Endothelial cell of umbilical vein (primary cell): ENCODE results near the gene ABHD4. TPM values are rescaled to one million over a fixed set of nuclear protein-coding genes. Genes with fewer than 3 reads are reported as not detected.

ENCODE experiments used
- BruUV-seq: library from RNA; stranded (reverse); fragments of 400-500 nt; replicated peaks from 2 replicates; lab custom pipeline; 2021; lab: Mats Ljungman, UMichigan
- CTCF ChIA-PET: fragments of 300-600, 350-600 bp; sonication (Branson Sonifier 250); formaldehyde crosslinking; loops from one replicate; lab custom pipeline; 2021; ENCODE audit warnings: antibody characterized with exemption, inconsistent platforms; lab: Charles Lee
- POLR2A ChIA-PET: fragments of 300-600, 350-600 bp; sonication (Branson Sonifier 250); formaldehyde crosslinking; loops from one replicate; lab custom pipeline; 2021; ENCODE audit warnings: antibody characterized with exemption, inconsistent platforms; lab: Charles Lee
- DNase-seq: peaks from one replicate; pipeline ENCODE4 v3.0.0-alpha.2; 2011; ENCODE audit warnings: low read depth, low spot score
- FAIRE-seq: peaks from 2 replicates; lab custom pipeline; 2011; peaks lifted over from hg19 to GRCh38; lab: Jason Lieb, UNC
- H2AFZ ChIP-seq: 2 replicates; pipeline ENCODE4 v1.6.0; 2012; ENCODE audit warnings: low read depth, low read length, control low read depth, inconsistent platforms
- H3K27ac ChIP-seq: 2 replicates; pipeline ENCODE4 v1.5.1; 2011; ENCODE audit warnings: low read depth, mild to moderate bottlenecking, control low read depth, low read length, moderate library complexity; ENCODE audit not compliant: insufficient read depth
- H3K27me3 ChIP-seq, 2 experiments: 2 replicates each; pipeline versions ENCODE4 v1.6.0 to v1.6.1; 2011; ENCODE audit warnings: low read length in 2 of 2, mixed read lengths in 1 of 2; ENCODE audit not compliant: control insufficient read depth in 2 of 2, insufficient read depth in 2 of 2
- H3K36me3 ChIP-seq, 2 experiments: 2 replicates in 1 of 2; 3 replicates in 1 of 2; pipeline ENCODE4 v1.5.1; 2011; ENCODE audit warnings: low read length in 2 of 2, mild to moderate bottlenecking in 1 of 2, moderate library complexity in 1 of 2; ENCODE audit not compliant: control insufficient read depth in 2 of 2, insufficient read depth in 2 of 2; ENCODE audit errors: extremely low read depth in 1 of 2
- H3K4me1 ChIP-seq: 3 replicates; pipeline ENCODE4 v1.5.1; 2011; ENCODE audit warnings: mild to moderate bottlenecking, low read length; ENCODE audit not compliant: control insufficient read depth, insufficient read depth; ENCODE audit errors: extremely low read depth
- H3K4me2 ChIP-seq: 2 replicates; pipeline ENCODE4 v1.6.1; 2011; ENCODE audit warnings: low read length, control low read depth, mixed read lengths; ENCODE audit not compliant: insufficient read depth
- H3K4me3 ChIP-seq, 3 experiments: fragments of 200-600 bp in 1 of 3; sonication (generic), shearing (Covaris generic) in 1 of 3; replicated peaks in 1 of 3; 2 replicates each; pipeline ENCODE4 v1.5.1; 2011 to 2016; ENCODE audit warnings: control low read depth in 3 of 3, low read length in 3 of 3, mild to moderate bottlenecking in 2 of 3, inconsistent platforms in 1 of 3, low read depth in 1 of 3, moderate library complexity in 1 of 3; ENCODE audit not compliant: insufficient read depth in 1 of 3
- H3K79me2 ChIP-seq: 2 replicates; pipeline ENCODE4 v1.6.0; 2012; ENCODE audit warnings: low read length, inconsistent platforms; ENCODE audit not compliant: control insufficient read depth, insufficient read depth
- H3K9ac ChIP-seq: replicated peaks from 2 replicates; pipeline ENCODE3; 2011; ENCODE audit warnings: low read length, control low read depth; ENCODE audit not compliant: insufficient read depth; ENCODE audit errors: extremely low read depth
- H3K9me1 ChIP-seq: replicated peaks from 3 replicates; pipeline ENCODE4 v1.6.0; 2011; ENCODE audit warnings: mild to moderate bottlenecking, low read length; ENCODE audit not compliant: control insufficient read depth, insufficient read depth; ENCODE audit errors: extremely low read depth
- H3K9me3 ChIP-seq: replicated peaks from 2 replicates; pipeline ENCODE4 v1.5.1; 2012; ENCODE audit warnings: low read length, inconsistent platforms; ENCODE audit not compliant: control insufficient read depth, insufficient read depth
- H4K20me1 ChIP-seq: replicated peaks from 2 replicates; pipeline ENCODE3; 2011; ENCODE audit warnings: mild to moderate bottlenecking, low read length; ENCODE audit not compliant: control insufficient read depth, insufficient read depth; ENCODE audit errors: extremely low read depth
- CTCF ChIP-seq, 2 donors: IDR thresholded peaks; 1 replicate in 1 of 2; 2 replicates in 1 of 2; pipeline ENCODE4 v1.5.1; 2011; ENCODE audit warnings: low read length in 2 of 2, mild to moderate bottlenecking in 2 of 2, moderate library complexity in 2 of 2, control low read depth in 1 of 2, inconsistent platforms in 1 of 2, low read depth in 1 of 2; ENCODE audit not compliant: insufficient read depth in 1 of 2; ENCODE audit errors: extremely low read depth in 1 of 2
- EZH2 ChIP-seq: IDR thresholded peaks from 2 replicates; pipeline ENCODE4 v1.6.1; 2012; ENCODE audit warnings: borderline replicate concordance, low read depth, mild to moderate bottlenecking, moderate library complexity, low read length, inconsistent platforms; ENCODE audit not compliant: severe bottlenecking
- FOS ChIP-seq: IDR thresholded peaks from 2 replicates; pipeline ENCODE4 v1.6.1; 2011; ENCODE audit warnings: mild to moderate bottlenecking, low read length, moderate library complexity, borderline replicate concordance; ENCODE audit not compliant: insufficient read depth
- GATA2 ChIP-seq: IDR thresholded peaks from 2 replicates; pipeline ENCODE4 v1.7.0; 2011; ENCODE audit warnings: low read depth, mild to moderate bottlenecking, moderate library complexity, mixed read lengths, low read length; ENCODE audit not compliant: insufficient read length, insufficient read depth
- JUN ChIP-seq: IDR thresholded peaks from 2 replicates; pipeline ENCODE4 v1.6.1; 2011; ENCODE audit warnings: borderline replicate concordance, low read depth; ENCODE audit not compliant: insufficient read length, insufficient read depth
- MYC ChIP-seq: IDR thresholded peaks from one replicate; pipeline ENCODE4 v1.6.1; 2011; ENCODE audit warnings: mild to moderate bottlenecking, low read depth, low read length
- POLR2A ChIP-seq: IDR thresholded peaks from 2 replicates; pipeline ENCODE4 v1.6.1; 2012; ENCODE audit warnings: low read depth, mild to moderate bottlenecking, control low read depth, low read length
- POLR2AphosphoS5 ChIP-seq: IDR thresholded peaks from 2 replicates; pipeline ENCODE4 v1.6.1; 2012; ENCODE audit warnings: low read depth, mild to moderate bottlenecking, control low read depth, low read length, moderate library complexity; ENCODE audit not compliant: insufficient read depth
- dilution Hi-C: fragments of 300-500 bp; cut with MboI; formaldehyde crosslinking; loops from one replicate; pipeline ENCODE4 v1.15.0; 2019; ENCODE audit warnings: low sequenced_read_pairs; ENCODE audit not compliant: extremely low pct_ligation_motif_present
- intact Hi-C: fragments of 100-400 bp; cut with micrococcal nuclease; formaldehyde crosslinking; loops from one replicate; pipeline ENCODE4 v1.10.0; 2022
- polyA plus RNA-seq, 4 experiments: library from polyadenylated mRNA; depleted of rRNA in 3 of 4; stranded (reverse) in 3 of 4; unstranded in 1 of 4; fragments of >200 nt; gene quantifications; 2 replicates each; pipeline versions ENCODE4 v1.2.1 to v1.2.3, GENCODE V29; 2011 to 2012; ENCODE audit warnings: missing spikeins in 1 of 4
- total RNA-seq: library from RNA; stranded (reverse); gene quantifications from 2 replicates; pipeline ENCODE4 v1.2.3, GENCODE V29; 2021
- TF ChIP-seq, protein P1 (sequence below): IDR thresholded peaks from 2 replicates; pipeline ENCODE4 v1.6.1; 2011; ENCODE audit not compliant: insufficient read depth, insufficient read length

The ABHD4 gene
- total and polyA plus RNA-seq, 2 donors (not counting 3 experiments of a cell fraction or from before 2014, with no cell fraction given): 34.8 to 45.5 TPM

GRCh38 chr14:22580625-22581024, 17.5 kb upstream of the ABHD4 start:
- H3K4me2 ChIP-seq: no peak overlapping the region
- H3K4me1 ChIP-seq: no peaks in the 10 kb centered on the region
- TF ChIP-seq MYC: no peak
- TF ChIP-seq JUN: no peak
- FAIRE-seq (no peak), DNase-seq (no peak)
- H3K9ac ChIP-seq: no peak overlapping the region
- H3K36me3 ChIP-seq: no peaks in the 10 kb centered on the region
- POLR2A ChIA-PET: no interaction called here
- no peak overlapping the region for H3K27ac ChIP-seq
- peaks cover 87% of the 10 kb centered on the region for H3K79me2 ChIP-seq
- no peaks in the 10 kb centered on the region for H3K9me1 ChIP-seq
- no peak overlapping the region for H3K4me3 ChIP-seq
- BruUV-seq: no TSS peak
- H4K20me1 ChIP-seq: peaks cover 4% of the 10 kb centered on the region
- dilution Hi-C loops (no loop called here), intact Hi-C loops (no loop called here)
- no peaks in the 10 kb centered on the region for H3K27me3 ChIP-seq
- CTCF ChIA-PET: interaction anchor here (2.3 kb wide), 1 partner anchor 73 kb away, joined by 9 read pairs; no protein-coding TSS in a partner anchor
- H3K9me3 ChIP-seq: no peaks in the 10 kb centered on the region
- H2AFZ ChIP-seq: no peak overlapping the region

DNA sequence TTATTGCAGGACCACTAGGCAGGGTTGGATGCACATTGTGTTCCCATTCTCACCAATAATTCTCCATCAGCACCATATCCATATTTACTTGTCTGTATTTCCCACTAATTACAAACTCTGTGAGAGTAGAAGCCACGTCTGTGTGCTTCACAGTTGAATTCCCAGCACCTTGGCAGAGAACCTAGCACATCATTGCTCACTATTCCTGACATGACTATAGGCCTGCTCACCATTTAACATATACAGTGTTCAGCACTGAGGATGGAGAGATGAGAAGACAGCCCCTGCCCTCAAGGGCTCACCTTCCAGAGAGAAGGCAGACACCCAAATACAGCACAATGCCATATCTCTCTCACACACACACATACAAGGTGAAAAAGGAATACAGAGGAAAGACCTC, 14.1 kb upstream of the ABHD4 start:
- DNase-seq (no peak), FAIRE-seq (no peak)
- no peaks in the 10 kb centered on the region for H3K27me3 ChIP-seq
- H3K79me2 ChIP-seq: peaks cover 90% of the 10 kb centered on the region
- H3K9ac ChIP-seq: no peak overlapping the region
- no peak overlapping the region for H2AFZ ChIP-seq
- no peak for TF ChIP-seq POLR2A
- no peak for TF ChIP-seq MYC
- TF ChIP-seq, protein P1, sequence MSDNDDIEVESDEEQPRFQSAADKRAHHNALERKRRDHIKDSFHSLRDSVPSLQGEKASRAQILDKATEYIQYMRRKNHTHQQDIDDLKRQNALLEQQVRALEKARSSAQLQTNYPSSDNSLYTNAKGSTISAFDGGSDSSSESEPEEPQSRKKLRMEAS: no peak
- TF ChIP-seq EZH2: no peak
- no peak for TF ChIP-seq POLR2AphosphoS5
- TF ChIP-seq CTCF (IDR thresholded peaks at IDR 0.05; ENCODE audit: extremely low read depth in 1 of 2, insufficient read depth in 1 of 2, low read depth in 1 of 2, low read length in 2 of 2): no peak
- TF ChIP-seq GATA2: no peak
- TF ChIP-seq FOS: no peak
- TF ChIP-seq JUN: no peak
- intact Hi-C loops (no loop called here), dilution Hi-C loops (no loop called here)
- H3K27ac ChIP-seq: no peak overlapping the region
- peaks cover 20% of the 10 kb centered on the region for H3K4me1 ChIP-seq
- H3K4me2 ChIP-seq: no peak overlapping the region
- no TSS peak for BruUV-seq
- no peaks in the 10 kb centered on the region for H3K36me3 ChIP-seq
- peaks cover 2% of the 10 kb centered on the region for H4K20me1 ChIP-seq
- H3K4me3 ChIP-seq: no peak overlapping the region
- no peaks in the 10 kb centered on the region for H3K9me1 ChIP-seq
- POLR2A ChIA-PET: no interaction called here
- CTCF ChIA-PET: interaction anchor here (1.0 to 3.3 kb wide), 3 partner anchors 13 to 69 kb away, joined by 3 to 24 read pairs (median 4); no protein-coding TSS in a partner anchor
- no peaks in the 10 kb centered on the region for H3K9me3 ChIP-seq
